GM13977 (cell line): ENCODE data around the gene FHIT.
"Not testable (repeated sequence)": the region's sequence is repeated elsewhere in the genome, so short reads cannot be mapped to it uniquely, and the experiment has no call there.

ENCODE experiments used
- DNase-seq: peaks from one replicate; pipeline ENCODE4 v3.0.0; 2012; ENCODE audit warnings: low spot score
- CTCF ChIP-seq: IDR thresholded peaks from 2 replicates; pipeline ENCODE4 v1.5.1; 2012; ENCODE audit warnings: mild to moderate bottlenecking, control low read depth; ENCODE audit not compliant: insufficient read depth; ENCODE audit errors: extremely low read depth, missing control alignments
- in situ Hi-C: fragments of 300-500 bp; cut with MboI; formaldehyde crosslinking; loops from one replicate; pipeline ENCODE4 v1.12.0; 2022; ENCODE audit warnings: low sequenced_read_pairs, low pct_unique_long_range_greater_than_20kb, mixed read lengths, inconsistent platforms; ENCODE audit not compliant: unreplicated experiment

The FHIT gene

DNA sequence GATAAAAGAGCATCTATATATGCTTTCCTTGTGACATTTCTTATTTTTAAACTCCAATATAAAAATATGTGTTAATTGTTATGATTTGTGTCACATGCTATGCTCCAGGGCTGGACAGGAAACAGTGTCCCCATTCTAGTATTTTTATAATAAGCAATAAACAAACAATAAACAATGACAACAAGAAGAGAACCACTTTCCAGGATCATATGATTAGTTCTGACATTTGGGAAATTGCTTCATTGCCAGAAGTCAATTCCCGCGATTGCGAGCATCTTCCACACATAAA, 260.9 kb downstream of the FHIT start:
- in situ Hi-C loops = no loop called here
- TF ChIP-seq CTCF = no peak
- DNase-seq = no peak

GRCh38 chr3:60989626-60990441, 261.4 kb downstream of the FHIT start:
- in situ Hi-C loops = no loop called here
- DNase-seq = no peak
- no peak for TF ChIP-seq CTCF

- DNase-seq, in situ Hi-C loops: not testable (repeated sequence)
These were observed 264.1 kb downstream of the FHIT start for GRCh38 chr3:60987191-60987590.

DNA sequence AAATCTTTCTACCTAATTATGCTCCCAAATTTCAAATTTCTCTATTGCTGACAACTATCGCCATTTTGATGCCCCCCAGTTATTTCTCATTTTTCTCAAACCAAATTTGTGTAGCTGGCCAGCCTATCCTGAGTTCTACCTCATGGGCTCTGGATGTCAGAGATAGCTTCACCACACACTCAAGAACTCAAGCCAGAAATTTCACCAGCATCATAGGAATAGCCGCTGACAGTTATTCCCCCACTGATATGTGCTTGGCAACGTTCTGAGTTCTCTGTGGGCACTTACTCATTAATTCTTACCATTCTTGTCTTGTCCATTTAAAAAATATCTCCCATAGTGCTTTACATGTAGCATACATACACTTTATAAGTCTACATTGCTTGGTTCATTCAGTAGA, 264.7 kb downstream of the FHIT start:
- TF ChIP-seq CTCF = no peak
- no peak for DNase-seq
- in situ Hi-C loops = no loop called here

GRCh38 chr3:60983906-60984305, 267.3 kb downstream of the FHIT start:
- in situ Hi-C loops = no loop called here
- DNase-seq = no peak

GRCh38 chr3:60980342-60980692, 270.9 kb downstream of the FHIT start:
- no peak for TF ChIP-seq CTCF
- no peak for DNase-seq
- in situ Hi-C loops = no loop called here

More at GRCh38 chr3:60983906-60984305, 267.3 kb downstream of the FHIT start:
- no peak for TF ChIP-seq CTCF

DNA sequence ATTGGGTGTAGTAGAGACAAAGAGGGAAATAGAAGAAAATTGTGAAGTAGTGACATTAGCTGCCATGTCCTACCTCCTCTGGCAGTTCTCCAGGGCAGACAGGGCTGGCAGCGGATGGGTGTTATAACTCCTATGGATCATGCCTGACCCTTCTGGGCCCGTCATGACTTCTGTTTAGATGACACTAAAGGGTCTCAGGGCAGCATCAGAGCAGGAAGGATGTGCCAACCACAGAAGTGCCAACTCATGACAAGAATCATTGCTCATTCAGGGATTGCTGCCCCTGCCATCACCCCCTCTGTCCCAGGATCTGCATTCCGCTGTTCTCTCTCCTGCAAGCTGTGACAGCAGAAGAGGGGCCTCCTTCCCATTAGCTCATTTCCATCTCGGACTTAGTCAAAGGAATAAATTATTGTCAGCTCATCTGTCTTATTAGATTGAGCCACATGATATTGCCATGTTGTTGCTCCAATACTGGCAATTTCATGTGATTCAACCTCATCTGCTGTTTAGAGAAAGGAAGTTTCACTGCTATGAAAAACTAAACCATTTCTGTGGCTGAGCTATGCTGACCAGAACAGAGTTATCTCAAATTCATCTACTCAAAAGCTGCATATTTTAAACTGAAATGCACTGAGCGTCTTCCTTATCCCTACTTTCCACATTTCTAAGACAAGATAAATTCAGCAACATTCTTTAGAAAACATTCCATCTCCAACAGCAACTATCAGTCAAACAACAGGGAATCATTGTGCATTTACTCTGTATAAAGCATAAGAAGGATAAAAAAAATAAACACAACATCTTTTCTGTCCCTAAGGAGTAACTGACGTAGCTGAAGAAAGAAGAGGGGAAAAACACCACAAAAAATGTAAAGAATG, 271.6 kb downstream of the FHIT start:
- DNase-seq = no peak
- no peak for TF ChIP-seq CTCF
- in situ Hi-C loops = no loop called here
